NCI-H2029 (cell line): Measurements from ENCODE around the gene PIGO.

Experiments used
- DNase-seq: peaks from one replicate; lab custom pipeline; 2025; lab: John Stamatoyannopoulos, UW

The PIGO gene

DNA sequence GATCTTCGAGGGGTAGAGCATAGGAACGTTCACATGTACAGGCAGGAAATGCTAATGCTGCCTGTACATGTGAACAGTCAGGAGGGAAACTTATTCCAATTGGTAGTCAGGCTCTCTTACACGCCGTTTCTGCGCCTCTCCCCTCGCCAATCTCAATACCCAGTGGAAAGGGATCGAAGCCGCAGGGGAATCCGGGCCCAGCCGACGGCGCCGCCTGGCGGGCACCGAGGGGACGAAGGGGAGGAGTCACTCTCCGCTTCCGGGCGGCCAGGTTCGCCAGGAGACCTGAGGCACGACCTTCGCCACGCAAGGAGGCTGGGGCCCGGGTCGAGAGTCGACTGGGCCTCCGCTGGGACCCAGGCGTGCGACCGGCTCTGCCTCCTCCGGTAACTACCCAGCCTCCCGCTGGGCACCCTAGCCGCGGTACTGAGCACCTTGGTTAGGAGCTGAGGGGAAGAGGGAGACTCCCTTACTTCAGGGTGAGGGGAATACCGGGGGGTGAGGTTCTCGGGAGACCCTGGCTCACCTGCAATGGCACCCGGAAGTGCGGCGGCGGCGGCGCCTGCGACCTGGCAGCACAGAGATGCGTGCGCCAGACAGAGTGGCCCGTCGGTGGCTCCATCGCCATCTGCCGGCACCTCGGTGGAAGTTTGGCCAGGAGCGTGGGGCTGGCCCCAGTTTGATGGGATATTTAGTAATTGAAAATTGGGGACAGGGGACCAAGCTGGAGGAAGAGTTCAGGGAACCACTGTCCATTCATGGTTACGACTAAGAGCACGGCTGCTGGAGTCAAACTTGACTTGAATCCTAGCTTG, at the start of gene PIGO:
Gene PIGO (minus strand): TSS at position 557 of the 815 bp plus-strand sequence. CDS start 1,026 bp downstream, outside the sequence.
- peak; percentile 88 for DNase-seq

DNA sequence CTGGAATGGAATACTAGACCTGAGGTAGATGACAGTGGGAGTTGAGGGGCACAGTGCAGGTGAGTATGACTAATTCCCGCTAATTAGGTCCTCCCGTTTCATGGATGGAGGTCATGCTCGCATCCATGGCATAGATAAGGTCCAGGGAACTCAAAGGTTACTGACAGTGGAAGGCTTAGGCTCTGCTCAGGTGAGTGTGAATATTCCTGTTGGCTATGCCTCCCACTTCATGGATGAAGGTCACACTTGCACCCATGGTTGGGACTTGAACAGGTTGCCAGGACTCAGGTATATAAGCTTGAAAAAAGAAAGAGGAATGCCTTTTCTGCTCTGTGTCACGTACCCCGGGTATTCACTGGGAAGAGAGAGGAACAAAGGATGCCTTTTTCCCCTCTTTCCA, 45.6 kb upstream of the PIGO start:
- no peak for DNase-seq

DNA sequence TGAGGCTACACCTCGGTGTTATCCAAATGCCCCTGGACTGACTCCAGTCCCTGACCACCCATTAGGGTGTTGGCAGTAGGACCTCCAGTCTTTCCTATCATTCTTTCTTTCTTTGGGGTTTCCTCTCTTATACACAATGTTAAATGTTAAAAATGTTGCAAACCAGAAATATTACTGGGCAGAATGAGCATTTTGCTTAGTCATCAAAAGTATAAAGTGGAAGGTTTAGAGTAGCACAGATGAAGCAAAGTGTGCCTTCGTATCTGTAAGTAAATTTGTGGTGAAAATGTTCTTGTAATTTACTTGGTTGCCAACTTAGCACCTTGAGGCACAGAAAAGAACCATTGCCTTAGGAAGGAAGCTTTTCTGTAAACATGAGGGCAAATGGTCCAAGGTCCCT, 43.7 kb upstream of the PIGO start:
- no peak for DNase-seq

DNA sequence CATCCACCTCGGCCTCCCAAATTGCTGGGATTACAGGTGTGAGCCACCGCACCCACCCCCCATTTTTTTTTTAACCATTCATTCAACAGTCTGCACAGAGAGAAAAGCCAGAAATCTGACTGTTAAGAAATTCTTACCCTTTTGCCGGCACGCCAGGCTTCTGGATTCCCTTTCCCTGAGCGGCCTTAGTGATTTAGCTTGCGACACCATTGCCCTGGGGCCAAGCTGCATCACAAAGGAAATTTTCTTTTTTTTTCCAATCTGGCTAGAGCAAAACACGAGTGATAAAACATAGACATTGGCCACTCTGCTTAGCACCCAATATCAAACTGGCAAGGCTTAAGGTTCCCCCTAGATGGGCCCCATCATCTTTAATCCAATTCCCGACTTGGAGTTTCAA, 40.5 kb upstream of the PIGO start:
- DNase-seq, result no peak

DNA sequence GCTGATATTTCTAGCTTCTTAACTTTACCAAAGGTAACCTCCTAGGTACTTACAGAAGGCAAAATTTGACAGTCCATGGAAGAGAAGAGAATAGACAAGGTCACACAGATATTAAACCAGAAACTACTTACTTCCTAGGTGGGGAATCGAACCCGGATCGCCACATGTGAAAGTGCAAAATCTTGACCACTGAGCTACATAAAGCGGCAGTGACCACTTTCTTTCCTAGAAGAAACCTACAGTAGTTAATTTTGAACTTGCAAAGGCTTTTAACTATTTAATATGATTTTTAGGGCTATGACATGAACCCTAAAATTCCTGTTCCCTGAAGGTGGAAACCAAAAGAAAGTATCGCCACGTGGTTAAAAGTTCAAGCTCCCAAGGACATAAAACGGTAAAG, 39.6 kb upstream of the PIGO start:
- DNase-seq, result no peak

DNA sequence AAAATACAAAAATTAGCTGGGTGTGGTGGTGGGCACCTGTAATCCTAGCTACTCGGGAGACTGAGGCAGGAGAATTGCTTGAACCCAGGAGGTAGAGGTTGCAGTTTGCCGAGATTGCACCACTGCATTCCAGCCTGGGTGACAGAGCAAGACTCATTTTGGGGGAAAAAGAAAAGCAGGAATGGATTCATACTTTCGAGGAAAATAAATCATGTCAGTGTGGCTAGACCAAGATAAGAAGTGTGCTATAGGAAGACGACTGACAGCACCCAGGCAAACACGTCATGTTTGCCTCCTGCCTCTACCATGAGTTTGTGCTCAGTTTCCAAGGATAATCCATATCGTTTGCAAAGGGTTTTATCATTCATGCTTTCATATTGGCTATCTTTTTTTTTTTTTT, 38.5 kb upstream of the PIGO start:
- DNase-seq, result no peak

DNA sequence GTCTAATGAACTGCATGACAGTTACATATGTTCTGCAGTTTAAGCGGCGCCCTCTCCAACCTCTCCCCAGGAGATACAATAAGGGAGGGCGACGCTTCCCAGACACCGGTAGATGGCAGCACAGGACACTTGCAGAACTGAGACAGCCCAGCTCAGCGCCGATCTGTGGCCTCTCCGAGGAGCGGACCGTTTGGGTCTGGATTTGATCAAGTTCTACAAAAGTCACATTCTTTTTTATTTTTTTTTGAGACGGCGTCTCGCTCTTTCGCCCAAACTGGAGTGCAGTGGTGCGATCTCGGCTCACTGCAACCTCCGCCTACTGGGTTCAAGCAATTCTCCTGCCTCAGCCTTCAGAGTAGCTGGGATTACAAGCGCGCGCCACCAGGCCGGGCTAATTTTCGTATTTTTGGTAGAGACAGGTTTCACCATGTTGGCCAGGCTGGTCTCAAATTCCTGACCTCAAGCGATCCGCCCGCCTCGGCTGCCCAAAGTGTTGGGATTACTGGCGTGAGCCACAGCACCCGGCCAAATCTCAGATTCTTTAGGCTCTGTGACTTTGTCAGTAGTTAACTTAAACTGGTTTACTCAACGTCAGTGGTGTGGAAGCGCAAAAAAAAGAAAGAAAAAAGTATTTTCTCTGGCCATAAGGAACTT, 20.6 kb upstream of the PIGO start:
- DNase-seq, result peak; percentile 89

DNA sequence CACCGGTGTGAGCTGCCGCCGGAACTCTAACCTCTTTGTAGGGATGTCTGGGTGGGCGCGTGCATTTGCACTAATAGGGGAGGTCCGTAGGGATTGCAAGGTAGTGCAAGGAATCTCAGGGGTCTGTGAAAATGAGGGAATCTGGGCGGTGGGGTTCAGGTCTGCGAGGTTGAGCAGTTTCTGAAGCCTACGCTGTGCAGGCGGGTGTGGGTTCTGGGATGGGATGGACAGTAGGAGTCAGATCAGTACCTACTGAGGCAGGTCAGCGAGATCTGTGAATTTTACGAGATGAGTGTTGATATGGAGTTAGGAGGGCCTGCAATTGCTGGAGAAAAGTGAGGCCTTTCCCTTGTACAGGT, 20.1 kb upstream of the PIGO start:
- no peak for DNase-seq

DNA sequence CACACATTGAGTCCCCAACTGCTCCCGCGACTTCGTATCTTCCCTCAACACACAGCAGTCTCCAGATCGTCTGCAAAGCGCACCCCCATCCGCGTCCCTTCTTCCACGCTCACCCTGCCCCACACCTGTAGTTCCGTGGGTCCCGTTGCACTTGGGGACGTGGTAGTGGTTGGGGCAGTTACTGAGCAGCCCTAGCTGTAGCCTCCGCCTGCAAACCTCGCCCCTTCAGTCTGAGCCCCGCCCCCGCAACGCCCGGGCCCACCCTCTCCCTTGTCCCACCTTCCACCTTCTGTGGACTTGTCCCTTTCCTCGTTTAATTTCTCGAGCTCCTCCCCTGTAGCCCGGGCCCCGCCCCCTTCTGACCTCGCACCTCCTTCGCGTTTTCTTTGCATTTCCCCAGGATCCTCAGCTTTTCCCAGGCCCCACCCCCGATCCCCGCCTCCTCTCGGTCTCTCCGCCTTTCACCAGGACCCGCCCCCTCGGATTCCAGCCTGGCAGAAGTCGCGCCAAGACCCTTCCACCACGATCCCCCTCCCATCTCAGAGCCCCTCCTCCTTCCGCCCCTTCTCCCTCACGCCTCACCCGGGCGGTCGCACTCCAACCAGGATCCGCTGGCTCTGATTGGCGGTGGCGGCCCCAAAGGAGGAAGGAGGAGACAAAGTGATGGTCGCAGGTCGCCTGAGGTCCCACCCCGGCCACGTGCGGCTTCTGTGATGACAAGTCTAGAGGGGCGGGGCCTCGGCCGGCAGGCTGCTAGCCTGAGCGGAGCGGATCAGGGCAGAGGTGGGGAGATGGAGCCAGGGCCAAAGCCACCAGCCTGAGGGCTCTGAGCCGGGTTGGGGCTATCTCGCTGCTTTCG, 19.5 kb upstream of the PIGO start, which contains the start of gene ATOSB:
Gene ATOSB (minus strand): TSS at position 183 of the 859 bp plus-strand sequence. CDS start 7,588 bp downstream, outside the sequence.
- DNase-seq, result peak; percentile 97

DNA sequence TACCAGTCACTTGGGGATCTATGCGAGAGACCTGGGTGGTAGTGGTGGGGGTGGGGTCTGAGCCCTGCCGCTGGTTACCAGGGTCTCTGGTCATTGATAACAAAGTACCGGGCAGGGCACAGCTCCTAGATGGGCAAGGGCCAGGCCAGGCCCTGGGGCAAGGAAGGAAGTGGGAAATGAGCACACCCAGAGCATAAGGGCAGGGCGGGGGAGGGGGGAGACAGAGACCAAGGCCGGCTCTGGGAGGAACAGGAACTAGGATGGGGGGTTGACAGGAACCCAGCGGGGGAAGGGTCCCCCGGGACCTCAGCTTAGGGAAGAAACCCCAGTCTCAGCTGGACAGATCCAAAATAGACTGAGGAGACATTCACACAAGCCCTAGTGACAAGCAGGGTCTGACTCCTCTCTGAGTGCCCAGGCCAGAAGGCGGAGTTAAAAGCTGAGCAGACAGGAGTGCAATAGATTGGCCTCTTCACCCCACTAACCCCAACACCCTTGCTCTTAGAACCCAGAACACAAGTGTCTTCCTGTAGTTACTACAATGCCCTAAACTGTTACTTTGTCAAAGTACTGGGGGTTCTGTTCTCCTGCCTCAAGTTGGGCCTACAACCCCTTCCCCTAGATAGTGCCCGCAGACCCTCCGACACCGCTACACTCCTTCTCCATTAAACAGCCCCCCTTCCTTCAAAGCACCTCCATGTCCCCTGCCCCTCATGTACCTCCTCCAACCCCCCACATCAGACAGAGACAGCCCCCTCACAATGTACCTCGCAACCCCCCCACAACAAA, 18.6 kb upstream of the PIGO start:
- no peak for DNase-seq

DNA sequence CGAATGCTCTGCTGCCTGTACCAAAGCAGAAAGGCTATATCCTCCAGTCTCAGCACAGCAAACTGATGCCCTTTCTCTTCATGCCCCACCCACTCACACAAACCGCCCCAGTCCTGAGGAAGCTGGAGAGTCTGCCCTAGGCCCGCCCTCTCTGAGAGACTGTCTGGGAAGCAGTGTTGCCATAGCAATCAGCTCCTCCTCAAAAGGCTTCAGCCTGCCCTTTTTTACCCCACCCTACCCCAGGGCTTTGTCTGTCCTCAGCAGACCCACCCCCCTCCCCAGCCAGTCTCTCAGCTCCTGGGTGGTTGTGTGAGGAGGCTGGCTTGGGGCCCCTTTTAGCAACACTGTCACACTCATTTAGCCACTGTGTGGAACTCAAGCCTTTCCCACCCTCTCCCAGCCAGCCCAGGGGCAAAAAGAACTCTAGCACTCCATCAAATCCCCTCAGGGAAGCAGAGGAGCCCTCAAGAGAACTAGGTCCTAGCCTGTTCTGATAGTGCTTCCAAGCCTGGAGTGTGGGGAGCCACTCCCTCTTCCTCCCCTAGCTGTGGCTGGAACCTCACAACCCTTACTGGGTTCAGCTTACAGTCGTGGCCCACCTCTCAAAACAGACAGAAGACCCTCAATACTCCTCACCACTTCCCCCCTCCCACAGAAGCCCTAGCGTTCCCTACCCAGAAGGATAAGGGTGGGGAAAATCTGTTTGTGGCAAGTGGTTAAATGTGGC, 17.9 kb upstream of the PIGO start:
- DNase-seq, result peak; percentile 87

DNA sequence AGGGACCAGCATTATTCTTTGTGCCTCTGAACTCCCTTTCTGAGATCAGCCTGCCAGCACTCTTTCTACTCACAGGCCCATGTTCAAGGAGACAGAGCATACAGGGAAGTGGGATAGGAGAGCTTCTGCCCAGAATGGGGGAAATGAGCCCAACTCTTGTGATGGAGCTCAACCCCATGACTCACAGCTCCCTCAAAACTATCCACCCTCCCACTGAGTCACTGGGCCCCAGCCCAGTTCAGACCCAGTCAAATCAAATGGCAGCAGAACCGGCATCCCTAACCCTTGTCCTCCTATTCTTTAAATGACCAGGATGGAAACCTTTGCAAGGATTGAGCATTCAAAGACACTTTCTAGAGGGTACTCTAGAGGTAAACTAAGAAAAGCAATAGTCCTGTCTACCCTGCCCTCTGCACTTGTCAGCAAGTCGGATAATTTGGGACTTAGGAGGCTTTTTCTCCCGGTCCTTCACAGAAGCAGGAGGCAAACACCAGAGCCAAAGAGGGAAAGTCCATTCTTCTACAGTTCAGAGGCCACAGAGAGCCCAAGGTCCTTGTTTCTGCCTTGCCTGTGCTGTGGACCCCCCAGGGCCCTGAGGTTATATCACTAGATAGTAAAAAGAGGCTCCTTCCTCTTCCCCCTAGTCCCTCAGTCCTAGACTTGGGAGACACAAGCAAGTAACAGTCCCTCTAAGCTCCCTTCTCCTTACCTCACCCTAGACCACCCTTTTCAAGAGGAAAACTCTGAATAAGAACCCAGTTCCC, 16.0 kb upstream of the PIGO start:
- DNase-seq, result no peak

DNA sequence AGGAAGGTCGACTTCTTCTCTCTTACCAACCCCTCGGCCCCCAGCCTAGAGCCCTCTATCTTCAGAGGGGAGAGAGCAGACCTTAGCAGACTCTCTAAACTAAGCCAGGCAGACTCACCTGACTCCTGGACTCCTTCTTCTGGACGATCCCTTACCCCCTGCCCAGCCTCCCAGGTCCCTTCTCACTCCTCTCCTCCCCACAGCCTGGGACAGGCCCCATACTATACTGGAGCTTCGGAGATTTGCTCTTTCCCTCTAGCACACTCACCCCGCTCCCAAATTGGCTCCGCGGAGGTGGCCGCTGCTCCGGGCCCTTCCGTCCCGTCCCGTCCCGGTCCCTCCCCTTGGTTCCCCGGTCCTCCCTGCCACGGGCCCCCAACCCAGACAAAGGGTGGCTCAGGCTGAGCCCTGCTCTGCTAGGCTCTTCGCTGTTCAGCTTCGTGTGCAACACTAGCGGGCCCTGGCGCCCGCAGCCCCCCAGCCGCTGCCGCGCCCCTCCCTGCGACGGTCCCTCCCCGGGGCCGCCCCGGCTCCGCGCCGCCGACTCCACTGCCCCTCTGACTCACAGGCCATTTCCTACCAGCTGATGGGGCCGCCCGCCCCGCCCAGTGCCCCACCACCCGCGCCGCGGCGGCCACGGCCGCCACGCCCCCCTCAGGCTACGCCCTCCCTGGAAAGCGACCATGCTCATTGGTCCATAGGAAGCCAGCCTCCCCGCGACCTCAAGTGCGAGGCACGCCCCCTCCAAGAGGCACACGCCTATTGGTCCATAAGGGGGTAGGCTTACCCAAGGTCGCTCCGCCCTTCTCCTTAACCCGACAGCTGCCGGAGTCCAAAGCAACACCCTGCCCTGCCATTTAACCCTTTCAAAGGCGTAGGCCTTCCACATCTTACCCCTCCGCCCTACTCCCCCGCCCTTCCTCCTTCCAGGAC, 14.9 kb upstream of the PIGO start:
- peak; percentile 96 for DNase-seq

DNA sequence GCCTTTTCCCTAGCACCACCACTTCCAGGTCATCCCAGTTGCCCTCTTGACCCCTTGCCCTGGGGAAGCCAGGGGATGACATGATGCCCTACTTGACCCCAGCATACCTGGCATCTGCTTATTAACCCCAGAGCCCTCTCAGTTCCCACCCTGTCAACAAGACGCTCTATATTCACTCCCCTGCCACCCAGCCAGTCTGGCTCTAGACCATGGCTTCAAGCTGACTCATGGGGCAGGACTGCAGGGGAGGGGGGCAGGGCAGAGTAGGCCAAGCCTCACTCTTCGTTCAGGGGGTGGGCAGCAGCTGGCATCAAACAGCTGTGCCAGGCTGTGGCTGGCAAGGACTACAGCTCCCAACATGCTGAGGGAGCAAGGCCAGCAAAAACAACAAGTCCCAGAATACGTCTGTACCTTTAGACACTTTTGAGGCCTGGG, 14.0 kb upstream of the PIGO start:
- no peak for DNase-seq

DNA sequence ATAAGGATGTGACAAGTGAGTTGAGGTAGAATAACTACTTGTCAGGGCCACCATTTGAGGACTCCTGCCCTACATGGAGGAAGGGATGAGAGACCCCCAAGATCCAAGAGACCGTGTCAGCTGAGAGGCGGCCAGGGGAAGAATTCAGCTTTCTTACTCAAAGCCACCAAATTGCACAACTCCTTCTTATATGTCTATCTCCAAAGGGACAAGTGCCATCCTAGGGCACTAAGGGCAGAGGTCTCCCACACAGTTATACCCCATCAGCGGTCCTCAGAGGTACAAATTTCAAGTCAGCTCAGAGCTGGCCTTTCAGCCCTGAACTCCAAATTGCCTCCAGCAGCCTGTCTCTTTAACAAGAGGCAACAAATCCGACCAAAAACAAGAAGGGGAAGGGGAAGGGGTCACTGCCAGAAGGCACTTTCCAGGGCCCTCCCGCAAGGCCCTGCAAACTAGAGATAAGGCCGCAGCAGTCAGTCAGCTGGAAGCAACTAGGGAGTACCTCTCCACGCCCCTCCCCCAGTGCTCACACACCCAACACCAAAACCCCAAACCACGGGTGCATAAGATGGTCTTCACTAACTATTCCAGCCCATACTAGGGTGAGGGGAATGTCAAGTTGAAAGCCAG, 12.7 kb upstream of the PIGO start:
- DNase-seq, result no peak

DNA sequence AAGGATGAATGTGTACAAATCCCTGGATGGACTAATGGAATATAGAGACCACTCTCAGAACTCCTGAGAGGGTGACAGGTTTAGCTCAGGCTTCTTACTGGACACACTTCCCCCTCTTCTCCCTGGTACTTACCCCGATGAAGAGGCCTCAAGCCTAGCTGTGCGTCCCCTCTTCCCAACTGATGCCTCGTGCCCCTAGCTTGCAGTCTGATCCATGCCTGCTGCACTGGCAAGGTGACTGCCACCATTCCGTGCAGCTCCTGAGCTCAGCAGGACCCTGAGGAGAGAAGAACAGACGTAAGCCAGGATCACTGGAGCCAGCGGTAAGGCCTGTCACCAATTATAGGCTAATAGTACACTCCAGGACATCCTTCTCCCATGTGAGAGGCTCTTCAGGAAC, 12.1 kb upstream of the PIGO start:
- DNase-seq, result no peak

DNA sequence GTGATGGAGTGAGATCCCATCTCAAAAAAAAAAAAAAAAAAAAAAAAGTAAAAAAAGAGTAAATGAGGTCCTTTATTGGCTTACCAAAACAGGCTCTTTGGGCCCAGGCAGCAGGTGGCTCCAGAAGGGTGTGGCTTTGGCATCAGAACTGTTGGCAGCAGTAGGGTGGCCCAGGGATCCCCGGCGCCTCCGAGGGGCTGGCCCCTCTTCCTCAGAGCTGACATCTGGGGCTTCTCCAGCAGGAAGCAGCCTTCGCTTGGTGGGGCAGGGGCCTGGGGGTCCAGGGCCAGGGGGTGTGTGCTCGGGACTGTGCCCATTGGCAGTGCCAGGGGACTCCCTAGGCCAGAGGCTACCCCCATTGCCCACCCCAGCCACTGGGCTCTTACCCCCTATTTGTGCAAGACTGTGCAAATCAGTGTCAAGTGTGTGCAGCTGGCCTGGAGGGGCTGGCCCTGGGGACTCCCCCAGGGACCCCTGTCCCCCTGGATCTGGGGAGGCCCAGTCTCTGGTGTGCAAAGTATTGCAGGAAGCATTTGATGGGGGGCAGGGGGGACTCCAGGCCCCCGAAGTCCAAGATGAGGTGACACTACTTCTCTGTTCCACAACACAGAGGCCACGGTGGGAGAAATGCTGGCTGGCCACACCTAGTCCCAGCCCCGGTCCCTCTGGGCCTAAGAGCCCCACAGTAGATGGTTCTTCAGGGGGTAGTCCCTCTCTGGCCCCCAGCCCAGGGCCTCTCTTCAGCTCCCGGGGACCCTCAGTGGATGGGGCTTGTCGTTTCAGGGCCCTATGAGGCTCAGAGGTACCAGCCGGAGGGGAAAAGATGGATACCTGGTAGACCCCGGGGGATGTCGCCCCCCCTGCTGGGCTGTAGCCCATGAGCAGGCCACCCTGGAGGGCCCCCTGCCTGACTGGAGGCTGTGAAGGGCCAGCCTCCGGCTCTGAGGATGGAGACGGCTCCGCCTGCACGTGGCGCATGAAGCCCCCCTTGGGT, 11.2 kb upstream of the PIGO start:
- DNase-seq, result no peak
